ENCODE measurements around the gene ST3GAL3.

Gene ST3GAL3

DNA sequence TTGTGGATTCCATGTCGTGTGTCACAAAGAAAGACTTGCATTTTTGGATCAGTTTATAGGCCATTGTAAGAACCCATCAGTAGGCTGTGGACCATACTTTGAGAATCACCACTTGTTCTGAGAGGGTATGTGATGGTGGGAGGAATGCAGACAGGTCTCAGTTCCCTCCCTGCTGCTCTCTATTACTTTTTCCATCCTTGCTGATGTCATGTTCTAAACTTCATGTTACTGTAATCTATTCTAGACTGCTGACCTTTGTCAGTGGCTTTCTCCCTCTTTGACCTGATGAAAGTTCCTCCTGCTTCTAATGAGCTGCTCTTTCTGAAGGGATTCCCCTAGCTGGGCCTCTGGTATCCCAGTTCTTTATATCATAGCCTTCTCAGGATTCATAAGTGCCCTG lies 46.1 kb downstream of the ST3GAL3 start:
- no peak overlapping the region for H2AFZ ChIP-seq (ENCODE audit: low read depth)
- H3K4me3 ChIP-seq (IDR thresholded peaks at IDR 0.05; ENCODE audit: insufficient read depth, low read depth, low read length): no peak overlapping the region
- TF ChIP-seq, protein P1, sequence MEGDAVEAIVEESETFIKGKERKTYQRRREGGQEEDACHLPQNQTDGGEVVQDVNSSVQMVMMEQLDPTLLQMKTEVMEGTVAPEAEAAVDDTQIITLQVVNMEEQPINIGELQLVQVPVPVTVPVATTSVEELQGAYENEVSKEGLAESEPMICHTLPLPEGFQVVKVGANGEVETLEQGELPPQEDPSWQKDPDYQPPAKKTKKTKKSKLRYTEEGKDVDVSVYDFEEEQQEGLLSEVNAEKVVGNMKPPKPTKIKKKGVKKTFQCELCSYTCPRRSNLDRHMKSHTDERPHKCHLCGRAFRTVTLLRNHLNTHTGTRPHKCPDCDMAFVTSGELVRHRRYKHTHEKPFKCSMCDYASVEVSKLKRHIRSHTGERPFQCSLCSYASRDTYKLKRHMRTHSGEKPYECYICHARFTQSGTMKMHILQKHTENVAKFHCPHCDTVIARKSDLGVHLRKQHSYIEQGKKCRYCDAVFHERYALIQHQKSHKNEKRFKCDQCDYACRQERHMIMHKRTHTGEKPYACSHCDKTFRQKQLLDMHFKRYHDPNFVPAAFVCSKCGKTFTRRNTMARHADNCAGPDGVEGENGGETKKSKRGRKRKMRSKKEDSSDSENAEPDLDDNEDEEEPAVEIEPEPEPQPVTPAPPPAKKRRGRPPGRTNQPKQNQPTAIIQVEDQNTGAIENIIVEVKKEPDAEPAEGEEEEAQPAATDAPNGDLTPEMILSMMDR (conservative IDR thresholded peaks at IDR 0.05; ENCODE audit: low read depth, low read length): no peak
- H3K4me2 ChIP-seq: no peak overlapping the region
- H3K27ac ChIP-seq: no peak overlapping the region
- no peaks in the 10 kb centered on the region for H3K36me3 ChIP-seq (ENCODE audit: insufficient read depth)
- no peaks in the 10 kb centered on the region for H3K79me2 ChIP-seq (ENCODE audit: insufficient read depth, low read depth)
- H3K4me1 ChIP-seq (ENCODE audit: low read depth, poor library complexity, severe bottlenecking): peaks cover 21% of the 10 kb centered on the region
- no peak overlapping the region for H3K9ac ChIP-seq
- no peaks in the 10 kb centered on the region for H3K27me3 ChIP-seq (ENCODE audit: insufficient read depth, low read depth)
- no peaks in the 10 kb centered on the region for H4K20me1 ChIP-seq (ENCODE audit: insufficient read depth)

DNA sequence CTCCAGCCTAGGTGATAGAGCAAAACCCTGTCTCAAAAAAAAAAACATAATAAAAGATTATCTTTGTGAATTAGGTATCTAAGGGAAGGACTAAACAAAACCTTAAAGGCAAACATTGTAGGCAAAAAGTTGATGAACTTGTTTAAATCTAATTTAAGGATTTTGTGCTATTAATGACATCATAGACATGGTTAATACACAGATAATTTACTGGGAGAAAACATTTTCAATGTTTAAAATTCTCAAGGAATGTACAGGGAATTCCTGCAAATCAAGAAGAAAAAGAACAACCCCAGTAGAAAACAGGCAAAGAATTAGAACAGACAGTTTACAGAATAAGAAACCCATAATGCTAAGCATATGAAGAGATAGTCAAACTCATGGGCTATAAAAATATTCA lies 47.6 kb downstream of the ST3GAL3 start:
- Histone ChIP-seq H2AFZ (ENCODE audit: low read depth) (no peak overlapping the region), H3K36me3 (ENCODE audit: insufficient read depth) (no peaks in the 10 kb centered on the region), H3K4me2 (no peak overlapping the region), H3K4me3 (IDR thresholded peaks at IDR 0.05; ENCODE audit: insufficient read depth, low read depth, low read length) (no peak overlapping the region), H3K79me2 (ENCODE audit: insufficient read depth, low read depth) (no peaks in the 10 kb centered on the region), H3K9ac (no peak overlapping the region), H4K20me1 (ENCODE audit: insufficient read depth) (no peaks in the 10 kb centered on the region), H3K27ac (no peak overlapping the region), H3K27me3 (ENCODE audit: insufficient read depth, low read depth) (no peaks in the 10 kb centered on the region), H3K4me1 (ENCODE audit: low read depth, poor library complexity, severe bottlenecking) (peaks cover 13% of the 10 kb centered on the region)
- TF ChIP-seq, protein P1 (conservative IDR thresholded peaks at IDR 0.05; ENCODE audit: low read depth, low read length): no peak

DNA sequence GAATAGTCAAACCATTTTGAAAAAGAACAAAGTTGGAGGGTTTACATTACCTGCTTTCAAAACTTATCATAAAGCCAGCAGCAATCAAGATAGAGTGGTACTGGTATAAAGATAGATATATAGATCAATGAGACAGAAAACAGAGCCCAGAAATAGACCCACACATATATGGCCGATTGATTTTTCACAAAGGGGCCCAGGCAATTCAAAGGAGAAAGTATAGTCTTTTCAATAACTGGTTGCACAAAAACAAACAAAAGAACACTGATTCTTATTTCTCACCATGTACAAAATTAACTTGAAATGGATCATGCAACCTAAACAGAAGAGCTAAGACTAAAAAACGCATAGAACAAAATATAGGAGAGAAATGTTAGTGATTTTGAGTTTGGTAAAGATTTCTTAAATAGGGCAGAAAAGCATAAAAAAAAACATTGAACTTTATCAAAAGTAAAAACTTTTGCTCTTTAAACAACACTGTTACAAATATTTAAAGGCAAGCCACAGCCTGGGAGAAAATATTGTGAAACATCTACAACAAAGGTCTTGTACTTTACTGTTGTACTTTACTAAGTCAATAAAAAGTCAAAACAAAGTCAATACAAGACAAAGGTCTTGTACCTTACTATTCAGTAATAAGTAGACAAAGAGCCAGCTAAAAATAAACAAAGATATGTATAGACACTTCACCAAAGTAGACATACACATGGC lies 50.2 kb downstream of the ST3GAL3 start:
- H3K27ac ChIP-seq: no peak overlapping the region
- no peak overlapping the region for H3K4me3 ChIP-seq (IDR thresholded peaks at IDR 0.05; ENCODE audit: insufficient read depth, low read depth, low read length)
- no peak overlapping the region for H2AFZ ChIP-seq (ENCODE audit: low read depth)
- H3K36me3 ChIP-seq (ENCODE audit: insufficient read depth): no peaks in the 10 kb centered on the region
- peaks cover 11% of the 10 kb centered on the region for H3K4me1 ChIP-seq (ENCODE audit: low read depth, poor library complexity, severe bottlenecking)
- H3K9ac ChIP-seq: no peak overlapping the region
- no peaks in the 10 kb centered on the region for H4K20me1 ChIP-seq (ENCODE audit: insufficient read depth)
- TF ChIP-seq, protein P1 (conservative IDR thresholded peaks at IDR 0.05; ENCODE audit: low read depth, low read length): no peak
- no peaks in the 10 kb centered on the region for H3K79me2 ChIP-seq (ENCODE audit: insufficient read depth, low read depth)
- H3K27me3 ChIP-seq (ENCODE audit: insufficient read depth, low read depth): no peaks in the 10 kb centered on the region
- H3K4me2 ChIP-seq: no peak overlapping the region

DNA sequence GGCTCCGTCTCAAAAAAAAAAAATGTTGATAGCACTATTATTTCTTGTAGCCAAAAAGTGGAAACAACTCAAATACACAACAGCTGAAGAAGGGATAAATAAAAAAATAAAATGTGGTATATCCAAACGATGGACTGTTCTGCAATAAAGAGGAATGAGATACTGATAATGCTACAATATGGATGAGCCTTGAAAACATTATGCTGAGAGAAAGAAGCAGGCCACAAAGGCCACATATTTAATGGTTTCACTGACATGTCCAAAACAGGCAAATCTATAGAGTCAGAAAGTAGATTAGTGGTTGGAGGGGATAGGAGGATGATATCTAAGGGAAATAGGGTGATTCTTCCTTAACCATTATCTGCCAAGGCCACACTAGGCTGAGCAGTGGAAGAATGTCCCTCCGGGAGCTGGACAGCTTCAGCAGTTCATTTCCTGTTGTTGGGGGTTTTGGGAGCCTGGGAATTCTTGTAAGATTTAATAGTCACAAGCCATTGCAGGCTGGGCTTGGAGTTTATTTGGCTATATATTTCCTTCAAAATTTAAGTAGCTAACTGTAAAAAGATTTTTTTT lies 53.5 kb downstream of the ST3GAL3 start:
- H3K27ac ChIP-seq: no peak overlapping the region

More for the DNA sequence above, 53.5 kb downstream of the ST3GAL3 start:
- no peak overlapping the region for H3K9ac ChIP-seq
- H3K4me1 ChIP-seq (ENCODE audit: low read depth, poor library complexity, severe bottlenecking): peaks cover 23% of the 10 kb centered on the region
- TF ChIP-seq, protein P1 (conservative IDR thresholded peaks at IDR 0.05; ENCODE audit: low read depth, low read length): no peak
- H3K4me3 ChIP-seq (IDR thresholded peaks at IDR 0.05; ENCODE audit: insufficient read depth, low read depth, low read length): no peak overlapping the region
- H3K36me3 ChIP-seq (ENCODE audit: insufficient read depth): no peaks in the 10 kb centered on the region
- no peaks in the 10 kb centered on the region for H3K27me3 ChIP-seq (ENCODE audit: insufficient read depth, low read depth)
- H4K20me1 ChIP-seq (ENCODE audit: insufficient read depth): no peaks in the 10 kb centered on the region
- no peak overlapping the region for H3K4me2 ChIP-seq
- no peaks in the 10 kb centered on the region for H3K79me2 ChIP-seq (ENCODE audit: insufficient read depth, low read depth)
- H2AFZ ChIP-seq (ENCODE audit: low read depth): no peak overlapping the region

Measured in KMS-11 (cell line).